NCI-H2196 (cell line): ENCODE measurements around the gene RTEL1.
"Not testable (repeated sequence)": the region's sequence is repeated elsewhere in the genome, so short reads cannot be mapped to it uniquely, and the experiment has no call there.

Source experiments
- DNase-seq: peaks from one replicate; lab custom pipeline; 2025; ENCODE audit not compliant: unreplicated experiment; lab: John Stamatoyannopoulos, UW

The RTEL1 gene

DNA sequence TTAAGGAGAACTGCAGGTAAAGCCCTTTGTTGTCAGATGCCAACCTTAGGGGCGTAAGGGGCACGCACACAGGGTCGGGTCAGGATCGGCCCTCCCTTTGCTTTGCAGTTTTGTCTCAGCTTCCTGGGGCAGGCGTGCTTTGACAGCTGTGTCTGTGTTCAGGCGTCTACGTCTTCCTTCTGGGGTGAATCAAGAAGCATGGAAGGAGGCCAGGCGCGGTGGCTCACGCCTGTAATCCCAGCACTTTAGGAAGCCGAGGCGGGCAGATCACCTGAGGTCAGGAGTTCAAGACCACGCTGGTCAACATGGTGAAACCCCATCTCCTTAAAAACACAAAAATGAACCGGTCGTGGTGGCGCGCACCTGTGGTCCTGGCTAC, 51.0 kb downstream of the RTEL1 start:
- DNase-seq: no peak

DNA sequence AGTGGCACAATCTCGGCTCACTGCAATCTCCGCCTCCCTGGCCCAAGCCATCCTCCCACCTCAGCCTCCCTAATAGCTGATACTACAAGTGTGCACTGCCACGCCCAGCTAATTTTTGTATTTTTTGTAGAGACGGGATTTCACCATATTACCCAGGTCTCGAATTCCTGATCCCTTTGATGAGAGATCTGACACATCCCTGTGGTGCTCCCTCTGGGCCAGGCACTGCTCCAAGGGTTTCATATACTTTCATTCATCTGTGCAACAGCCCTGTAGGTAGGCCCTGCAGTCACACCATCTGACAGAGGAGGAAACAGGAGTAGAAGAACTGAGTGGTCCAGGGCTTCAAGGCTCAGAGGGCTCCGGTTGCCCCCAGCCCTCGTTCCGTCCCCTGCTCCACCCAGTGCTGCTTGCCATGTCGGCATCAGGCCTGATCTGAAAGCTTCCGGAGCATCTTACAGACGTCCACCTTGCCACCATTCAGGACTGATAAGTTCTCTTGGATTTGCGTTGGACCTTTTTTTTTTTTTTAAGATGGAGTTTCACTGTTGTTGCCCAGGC, 53.1 kb downstream of the RTEL1 start:
- no peak for DNase-seq

DNA sequence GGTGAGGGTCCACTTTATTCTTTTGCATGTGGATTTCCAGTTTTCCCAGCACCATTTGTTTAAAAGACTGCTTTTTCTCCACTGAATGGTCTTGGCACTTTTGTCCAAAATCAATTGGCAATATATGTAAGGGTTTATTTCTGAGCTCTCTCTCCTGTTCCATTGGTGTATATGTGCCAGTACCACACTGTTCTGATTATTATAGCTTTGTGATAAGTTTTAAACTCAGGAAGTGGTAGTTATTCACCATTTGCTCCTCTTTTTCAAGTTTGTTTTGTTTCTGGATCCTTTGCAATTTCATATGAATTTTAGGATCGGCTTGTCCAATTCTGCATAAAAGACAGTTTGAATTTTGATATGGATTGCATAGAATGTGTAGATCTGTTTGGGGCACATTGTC, 54.1 kb downstream of the RTEL1 start:
- no peak for DNase-seq

DNA sequence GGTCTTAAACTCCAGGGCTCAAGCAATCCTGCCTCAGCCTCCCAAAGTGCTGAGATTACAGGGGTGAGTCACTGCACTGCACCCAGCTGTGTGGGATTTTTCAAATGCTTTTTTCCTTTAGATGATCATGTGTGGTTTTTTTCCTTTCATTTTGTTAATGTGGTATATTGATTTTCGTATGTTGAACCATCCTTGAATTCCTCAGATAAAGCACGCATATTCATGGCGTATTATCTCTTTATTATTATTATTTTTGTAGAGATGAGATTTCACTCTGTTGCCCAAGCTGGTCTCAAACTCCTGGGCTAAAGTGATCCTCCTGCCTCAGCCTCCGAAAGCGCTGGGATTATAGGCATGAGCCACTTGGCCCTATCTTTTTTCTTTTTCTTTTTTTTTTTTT, 56.7 kb downstream of the RTEL1 start:
- no peak for DNase-seq

DNA sequence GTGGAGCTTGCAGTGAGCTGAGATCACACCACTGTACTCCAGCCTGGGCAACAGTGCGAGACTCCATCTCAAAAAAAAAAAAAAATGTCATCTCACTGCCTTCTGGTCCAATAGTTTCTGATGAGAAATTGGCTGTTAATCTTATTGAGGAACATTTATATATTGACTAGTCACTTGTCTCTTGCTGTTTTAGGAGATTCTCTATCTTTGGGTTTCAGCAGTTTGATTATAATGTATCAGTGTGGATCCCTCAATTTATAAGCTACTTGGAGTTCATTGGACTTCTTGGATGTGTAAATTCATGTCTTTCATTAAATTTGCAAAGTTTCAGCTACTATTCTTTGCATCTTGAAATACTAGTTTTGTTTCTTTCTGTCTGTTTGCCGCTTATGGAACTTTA, 60.9 kb downstream of the RTEL1 start:
- DNase-seq: no peak

DNA sequence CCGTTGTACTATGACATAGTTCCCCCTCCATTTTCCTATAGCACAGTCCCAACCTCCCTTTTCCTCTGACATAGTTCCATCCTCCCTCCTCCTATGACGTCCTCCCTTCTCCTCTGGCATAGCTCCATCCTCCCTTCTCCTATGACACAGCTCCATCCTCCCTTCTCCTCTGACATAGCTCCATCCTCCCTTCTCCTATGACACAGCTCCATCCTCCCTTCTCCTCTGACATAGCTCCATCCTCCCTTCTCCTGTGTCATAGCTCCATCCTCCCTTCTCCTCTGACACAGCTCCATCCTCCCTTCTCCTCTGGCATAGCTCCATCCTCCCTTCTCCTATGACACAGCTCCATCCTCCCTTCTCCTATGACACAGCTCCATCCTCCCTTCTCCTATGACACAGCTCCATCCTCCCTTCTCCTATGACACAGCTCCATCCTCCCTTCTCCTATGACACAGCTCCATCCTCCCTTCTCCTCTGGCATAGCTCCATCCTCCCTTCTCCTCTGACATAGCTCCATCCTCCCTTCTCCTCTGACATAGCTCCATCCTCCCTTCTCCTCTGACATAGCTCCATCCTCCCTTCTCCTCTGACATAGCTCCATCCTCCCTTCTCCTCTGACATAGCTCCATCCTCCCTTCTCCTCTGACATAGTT, 65.0 kb downstream of the RTEL1 start:
- not testable (repeated sequence) for DNase-seq

DNA sequence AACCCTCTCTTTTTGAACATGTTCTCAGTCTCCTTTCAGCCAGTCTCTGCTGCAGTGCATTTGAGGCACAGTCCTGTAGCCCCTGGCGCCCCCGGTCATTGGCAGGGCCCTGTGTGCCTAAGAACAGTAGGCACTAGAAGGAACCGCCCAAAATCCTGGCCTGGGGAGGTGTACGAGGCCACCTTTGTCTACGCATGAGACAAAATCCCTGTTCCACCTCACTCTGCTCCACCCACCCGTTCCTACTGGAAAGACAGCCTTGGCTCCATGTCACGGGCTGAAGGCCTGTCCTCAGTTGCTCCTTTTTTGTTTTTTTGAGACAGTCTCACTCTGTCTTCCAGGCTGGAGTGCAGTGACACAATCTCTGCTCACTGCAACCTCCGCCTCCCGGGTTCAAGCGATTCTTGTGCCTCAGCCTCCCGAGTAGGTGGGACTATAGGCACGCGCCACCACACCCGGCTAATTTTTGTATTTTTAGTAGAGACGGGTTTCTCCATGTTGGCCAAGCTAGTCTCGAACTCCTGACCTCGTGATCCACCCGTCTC, 72.1 kb downstream of the RTEL1 start:
- DNase-seq: not testable (repeated sequence)

DNA sequence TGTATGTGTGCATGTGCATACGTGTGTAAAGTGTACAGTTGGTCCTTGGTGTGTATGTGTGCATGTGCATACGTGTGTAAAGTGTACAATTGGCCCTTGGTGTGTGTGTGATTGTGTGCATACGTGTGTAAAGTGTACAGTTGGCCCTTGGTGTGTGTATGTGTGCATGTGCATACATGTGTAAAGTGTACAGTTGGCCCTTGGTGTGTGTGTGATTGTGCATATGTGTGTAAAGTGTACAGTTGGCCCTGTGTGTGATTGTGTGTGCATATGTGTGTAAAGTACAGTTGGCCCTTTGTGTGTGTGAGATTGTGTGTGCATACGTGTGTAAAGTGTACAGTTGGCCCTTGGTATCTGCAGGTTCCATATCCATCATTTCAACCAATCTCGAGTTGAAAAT, 73.3 kb downstream of the RTEL1 start:
- no peak for DNase-seq

DNA sequence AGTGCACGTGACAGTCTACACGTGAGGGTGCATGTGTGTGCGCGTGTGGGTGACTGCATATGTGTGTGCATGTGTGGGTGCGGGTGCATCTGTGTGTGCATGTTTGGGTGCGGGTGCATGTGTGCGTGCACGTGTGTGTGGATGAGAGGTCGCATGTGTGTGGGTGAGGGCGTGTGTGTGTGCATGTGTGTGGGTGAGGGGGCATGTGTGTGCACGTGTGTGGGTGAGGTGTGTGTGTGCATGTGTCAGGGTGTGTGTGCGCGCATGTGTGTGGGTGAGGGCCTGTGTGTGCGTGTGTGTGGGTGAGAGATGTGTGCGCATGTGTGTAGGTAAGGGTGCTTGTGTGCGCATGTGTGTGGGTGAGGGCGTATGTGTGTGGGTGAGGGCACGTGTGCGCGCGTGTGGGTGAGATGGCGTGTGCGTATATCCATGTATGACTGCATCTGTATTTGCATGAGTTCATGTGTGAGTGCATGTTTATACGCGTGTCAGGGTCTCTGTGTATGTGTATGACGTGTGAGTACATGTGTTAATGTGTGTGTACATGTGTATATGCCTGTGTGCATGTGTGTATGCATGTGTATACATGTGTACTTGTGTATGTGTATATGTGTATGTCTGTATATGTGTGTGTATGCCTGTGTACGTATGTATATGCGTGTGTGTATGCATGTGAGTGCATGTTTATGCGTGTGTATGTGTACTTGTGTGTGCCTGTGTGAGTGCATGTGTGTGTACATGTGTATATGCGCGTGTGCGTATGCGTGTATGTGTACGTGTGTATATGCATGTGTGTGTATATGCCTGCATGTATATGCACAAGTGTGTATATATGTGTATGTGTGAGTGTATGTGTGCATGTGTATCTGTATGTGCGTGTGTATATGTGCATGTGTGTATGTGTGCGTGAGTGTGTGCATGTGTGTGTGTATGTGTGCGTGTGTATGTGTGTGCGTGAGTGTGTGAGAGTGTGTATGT, 74.3 kb downstream of the RTEL1 start:
- no peak for DNase-seq

DNA sequence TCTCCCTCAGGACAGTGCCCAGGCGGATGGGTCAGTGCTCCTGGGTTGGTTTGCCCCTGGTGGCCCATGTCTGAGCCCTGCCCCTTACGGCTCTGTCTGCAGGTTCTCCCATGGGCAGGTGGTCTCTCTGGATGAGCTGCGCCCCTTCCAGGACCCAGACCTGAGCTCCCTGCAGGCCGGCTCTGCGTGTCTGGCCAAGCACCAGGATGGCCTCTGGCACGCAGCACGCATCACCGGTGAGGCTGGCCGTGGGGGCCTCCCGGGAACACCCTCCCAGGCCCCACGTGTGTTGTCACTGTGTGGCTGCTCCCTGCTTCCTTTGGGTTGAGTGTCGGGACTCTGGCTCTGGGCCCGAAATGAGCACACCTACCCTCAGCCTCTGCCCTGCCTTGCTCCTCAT, 75.0 kb downstream of the RTEL1 start:
- DNase-seq: no peak

DNA sequence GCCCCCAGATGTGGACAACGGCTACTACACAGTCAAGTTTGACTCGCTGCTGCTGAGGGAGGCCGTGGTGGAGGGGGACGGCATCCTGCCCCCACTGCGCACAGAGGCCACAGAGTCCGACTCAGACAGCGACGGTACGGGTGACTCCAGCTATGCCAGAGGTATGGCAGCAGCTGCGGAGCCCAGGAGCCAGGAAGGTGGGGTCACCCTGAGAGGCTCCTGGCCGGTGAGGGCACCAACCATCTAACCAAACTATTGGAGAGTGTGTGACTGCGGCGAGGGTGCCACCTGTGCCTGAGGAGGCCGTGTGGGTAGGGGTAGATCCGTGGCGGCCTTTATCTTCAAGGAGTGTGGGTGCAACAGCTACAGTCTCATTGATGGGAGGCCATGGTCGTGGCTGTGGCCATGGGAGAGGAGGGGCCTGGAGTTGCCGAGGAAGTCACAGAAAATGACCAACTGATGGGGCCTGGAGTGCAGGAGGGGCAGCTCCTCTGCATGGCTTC, 75.5 kb downstream of the RTEL1 start:
- no peak for DNase-seq

DNA sequence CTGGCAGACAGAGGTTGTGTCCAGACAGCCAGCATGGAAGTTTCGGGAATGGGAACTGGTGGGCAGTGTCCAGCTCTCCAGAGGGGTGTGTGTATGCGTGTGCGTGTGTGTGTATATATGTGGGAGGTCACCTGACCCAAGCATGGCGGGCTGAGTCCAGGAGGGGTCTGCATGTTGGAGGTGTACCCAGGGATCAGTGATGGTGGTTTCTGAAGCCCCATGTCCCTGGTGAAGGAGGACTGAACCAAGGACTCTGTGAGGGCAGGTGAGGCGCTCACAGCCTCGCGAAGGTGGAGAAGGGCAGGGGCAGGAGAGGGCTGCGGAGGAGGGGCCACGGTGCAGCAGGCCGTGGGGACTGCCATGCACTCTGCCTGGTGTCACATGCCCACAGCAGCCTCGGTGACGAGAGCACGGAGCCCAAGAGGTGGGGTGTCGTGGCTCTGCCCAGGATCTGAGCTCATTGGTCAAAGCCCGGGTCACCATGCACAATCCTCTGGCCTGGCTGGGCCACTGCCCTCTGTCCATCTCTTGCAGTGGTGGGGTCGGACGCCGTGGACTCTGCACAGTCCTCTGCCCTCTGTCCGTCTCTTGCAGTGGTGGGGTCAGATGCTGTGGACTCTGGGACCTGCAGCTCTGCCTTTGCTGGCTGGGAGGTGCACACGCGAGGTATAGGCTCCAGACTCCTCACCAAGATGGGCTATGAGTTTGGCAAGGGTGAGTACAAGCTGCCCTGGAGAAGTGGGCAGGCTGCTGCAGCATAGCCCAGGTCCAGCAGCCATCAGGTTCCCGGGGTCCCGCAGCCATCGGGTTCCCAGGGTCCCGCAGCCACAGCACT, 76.2 kb downstream of the RTEL1 start:
- no peak for DNase-seq

DNA sequence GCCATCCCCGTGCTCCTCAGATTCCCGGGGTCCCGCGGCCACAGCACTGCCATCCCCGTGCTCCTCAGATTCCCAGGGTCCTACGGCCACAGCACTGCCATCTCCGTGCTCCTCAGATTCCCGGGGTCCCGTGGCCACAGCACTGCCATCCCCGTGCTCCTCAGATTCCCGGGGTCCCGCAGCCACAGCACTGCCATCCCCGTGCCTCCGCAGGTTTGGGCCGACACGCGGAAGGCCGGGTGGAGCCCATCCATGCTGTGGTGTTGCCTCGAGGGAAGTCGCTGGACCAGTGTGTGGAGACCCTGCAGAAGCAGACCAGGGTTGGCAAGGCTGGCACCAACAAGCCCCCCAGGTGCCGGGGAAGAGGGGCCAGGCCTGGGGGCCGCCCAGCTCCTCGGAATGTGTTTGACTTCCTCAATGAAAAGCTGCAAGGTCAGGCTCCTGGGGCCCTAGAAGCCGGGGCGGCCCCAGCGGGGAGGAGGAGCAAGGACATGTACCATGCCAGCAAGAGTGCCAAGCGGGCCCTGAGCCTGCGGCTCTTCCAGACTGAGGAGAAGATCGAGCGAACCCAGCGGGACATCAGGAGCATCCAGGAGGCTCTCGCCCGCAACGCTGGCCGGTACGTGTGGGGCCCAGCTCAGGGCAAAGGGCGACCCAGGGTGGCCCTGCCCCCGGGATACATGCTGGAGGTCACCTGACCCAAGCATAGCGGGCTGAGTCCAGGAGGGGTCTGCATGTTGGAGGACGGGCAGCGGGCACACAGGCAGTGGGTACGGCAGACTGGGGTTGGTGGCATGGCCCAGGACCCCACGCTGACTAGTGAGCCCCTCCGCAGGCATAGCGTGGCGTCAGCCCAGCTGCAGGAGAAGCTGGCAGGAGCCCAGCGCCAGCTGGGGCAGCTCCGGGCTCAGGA, 77.1 kb downstream of the RTEL1 start:
- no peak for DNase-seq

DNA sequence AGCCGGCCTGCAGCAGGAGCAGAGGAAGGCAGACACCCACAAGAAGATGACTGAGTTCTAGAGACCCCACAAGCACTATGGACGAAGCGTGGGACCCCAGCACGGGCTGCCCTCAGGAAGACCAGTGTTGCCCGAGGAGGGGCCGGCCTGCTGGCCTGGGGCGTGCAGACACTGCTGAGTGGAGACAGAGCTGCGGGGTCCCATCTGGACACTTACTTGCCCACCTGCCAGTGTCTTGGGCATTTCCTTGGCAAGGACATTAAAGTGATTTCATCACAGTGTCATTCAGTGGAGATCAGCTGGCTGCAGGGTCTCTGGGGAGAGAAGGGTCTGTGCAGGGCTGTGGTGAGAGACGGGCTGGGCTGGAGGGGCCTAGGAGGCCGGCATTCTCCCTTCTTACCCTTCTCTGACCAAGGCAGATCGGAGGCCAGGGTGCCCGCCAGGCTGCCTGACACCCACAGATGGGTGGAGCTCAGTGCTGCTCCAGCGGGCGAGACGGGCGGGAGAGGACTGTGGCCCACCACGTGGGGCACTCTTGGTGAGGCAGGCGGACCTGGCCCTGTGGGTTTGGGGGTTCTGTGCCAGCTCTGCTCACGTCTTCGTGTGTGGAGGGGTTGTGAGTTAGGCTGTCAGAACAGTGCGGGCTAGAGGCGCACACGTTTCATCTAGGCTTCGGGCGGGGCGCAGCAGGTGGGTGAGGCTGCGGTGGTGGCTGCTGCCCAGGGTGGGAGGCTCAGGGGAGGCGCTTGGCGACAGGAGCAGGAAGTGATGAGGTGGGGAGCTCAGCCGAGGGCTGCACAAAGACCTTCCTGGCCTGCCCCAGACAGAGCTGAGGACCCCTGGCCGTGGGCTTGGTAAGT, 78.0 kb downstream of the RTEL1 start, which contains the start of gene LIME1:
Gene LIME1, plus strand, starts transcription at position 806 of the 860 bp plus-strand sequence. CDS start 886 bp downstream, outside the sequence.
- no peak for DNase-seq

DNA sequence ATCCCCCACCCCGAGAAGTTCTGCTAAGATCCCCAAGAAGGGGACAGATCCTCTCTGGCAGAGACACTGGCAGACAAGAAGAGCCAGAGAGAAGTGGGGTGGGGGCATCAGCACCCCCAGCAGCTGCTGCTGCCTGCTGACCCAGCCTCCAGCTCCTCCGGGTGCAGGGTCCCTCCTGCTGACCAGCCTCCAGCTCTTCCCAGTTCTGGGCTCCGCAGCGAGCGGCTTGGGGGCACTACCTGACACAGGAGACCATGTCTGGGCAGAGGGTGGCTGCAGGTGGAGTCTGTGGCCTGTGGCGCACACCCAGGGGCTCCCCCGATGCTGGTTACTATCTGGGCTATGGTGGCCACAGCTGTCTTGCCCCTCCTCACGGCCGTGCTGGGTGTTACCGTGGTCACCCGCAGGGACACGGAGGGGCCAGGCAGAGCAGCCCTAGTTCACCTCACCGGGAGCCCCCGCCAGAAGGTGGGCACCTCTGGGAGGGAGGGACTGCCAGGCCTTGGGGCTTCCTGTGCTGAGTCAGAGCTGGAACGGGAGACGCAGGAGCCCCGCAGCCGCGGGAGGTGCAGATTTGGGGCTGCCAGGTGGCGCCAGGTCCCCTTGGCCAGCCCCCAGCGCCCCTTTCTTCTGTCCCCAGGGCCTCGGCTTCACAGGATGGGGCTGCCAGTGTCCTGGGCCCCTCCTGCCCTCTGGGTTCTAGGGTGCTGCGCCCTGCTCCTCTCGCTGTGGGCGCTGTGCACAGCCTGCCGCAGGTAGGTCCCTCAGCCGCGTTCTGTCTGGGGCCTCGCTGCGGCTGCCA, 79.0 kb downstream of the RTEL1 start:
- DNase-seq: no peak

DNA sequence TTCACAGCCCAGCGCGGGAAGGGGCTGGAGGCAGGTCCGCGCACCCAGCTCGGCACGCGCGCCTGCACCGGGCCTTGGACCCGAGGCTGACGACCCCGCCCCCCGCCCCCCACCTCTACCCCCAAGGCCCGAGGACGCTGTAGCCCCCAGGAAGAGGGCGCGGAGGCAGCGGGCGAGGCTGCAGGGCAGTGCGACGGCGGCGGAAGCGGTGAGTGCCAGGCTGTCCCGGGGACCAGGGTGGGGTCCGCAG, 79.5 kb downstream of the RTEL1 start:
- DNase-seq: no peak

DNA sequence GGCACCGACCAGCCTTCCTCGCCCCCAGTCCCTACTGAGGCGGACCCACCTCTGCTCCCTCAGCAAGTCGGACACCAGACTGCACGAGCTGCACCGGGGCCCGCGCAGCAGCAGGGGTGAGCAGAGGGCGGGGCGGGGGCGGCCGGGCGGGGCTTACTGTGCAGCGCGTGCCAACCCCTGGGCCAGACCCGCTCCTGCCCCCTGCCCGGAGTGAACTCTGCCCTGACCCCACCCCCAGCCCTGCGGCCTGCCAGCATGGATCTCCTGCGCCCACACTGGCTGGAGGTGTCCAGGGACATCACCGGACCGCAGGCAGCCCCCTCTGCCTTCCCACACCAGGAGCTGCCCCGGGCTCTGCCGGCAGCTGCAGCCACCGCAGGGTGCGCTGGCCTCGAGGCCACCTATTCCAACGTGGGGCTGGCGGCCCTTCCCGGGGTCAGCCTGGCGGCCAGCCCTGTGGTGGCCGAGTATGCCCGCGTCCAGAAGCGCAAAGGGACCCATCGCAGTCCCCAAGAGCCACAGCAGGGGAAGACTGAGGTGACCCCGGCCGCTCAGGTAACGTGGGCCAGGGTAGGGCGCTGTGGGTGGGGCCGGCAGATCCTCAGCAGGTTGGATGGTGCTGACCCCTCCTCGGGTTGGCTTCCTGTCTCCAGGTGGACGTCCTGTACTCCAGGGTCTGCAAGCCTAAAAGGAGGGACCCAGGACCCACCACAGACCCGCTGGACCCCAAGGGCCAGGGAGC, 80.0 kb downstream of the RTEL1 start:
- DNase-seq: no peak
